ENCODE data around the gene FTH1.

DNA sequence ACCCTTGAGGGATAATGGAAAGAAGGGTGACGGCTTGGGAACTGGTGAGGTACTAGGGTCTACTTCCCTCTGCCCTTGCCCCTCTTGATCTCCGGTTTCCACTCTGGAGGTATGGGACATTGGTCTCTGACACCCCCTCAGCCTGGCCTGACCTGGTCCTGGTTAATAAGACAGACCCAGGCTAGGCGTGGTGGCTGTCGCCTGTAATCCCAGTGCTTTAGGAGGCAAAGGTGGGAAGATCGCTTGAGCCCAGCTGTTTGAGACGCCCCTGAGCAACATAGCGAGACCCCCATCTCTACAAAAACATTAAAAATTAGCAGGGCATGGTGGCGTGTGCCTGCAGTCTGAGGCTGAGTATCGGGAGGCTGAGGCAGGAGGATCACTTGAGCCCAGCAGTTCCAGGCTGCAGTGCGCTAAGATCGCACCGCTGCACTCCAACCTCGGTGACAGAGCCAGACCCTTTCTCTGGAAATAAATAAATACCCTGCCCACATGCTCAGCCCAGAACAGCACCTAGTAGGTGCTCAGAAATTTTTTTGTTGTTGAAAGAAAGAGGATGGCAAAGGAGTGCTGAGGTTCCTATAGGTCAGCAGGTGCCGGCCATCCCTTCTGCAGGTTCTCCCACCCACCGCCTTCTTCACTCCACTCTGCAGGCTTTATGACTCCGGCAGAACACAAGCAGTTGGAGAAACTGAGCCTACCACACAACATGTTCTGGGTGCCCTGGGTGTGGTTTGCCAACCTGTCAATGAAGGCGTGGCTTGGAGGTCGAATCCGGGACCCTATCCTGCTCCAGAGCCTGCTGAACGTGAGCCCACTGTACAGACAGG, 11.0 kb downstream of the FTH1 start:
- TF ChIP-seq, protein P1, sequence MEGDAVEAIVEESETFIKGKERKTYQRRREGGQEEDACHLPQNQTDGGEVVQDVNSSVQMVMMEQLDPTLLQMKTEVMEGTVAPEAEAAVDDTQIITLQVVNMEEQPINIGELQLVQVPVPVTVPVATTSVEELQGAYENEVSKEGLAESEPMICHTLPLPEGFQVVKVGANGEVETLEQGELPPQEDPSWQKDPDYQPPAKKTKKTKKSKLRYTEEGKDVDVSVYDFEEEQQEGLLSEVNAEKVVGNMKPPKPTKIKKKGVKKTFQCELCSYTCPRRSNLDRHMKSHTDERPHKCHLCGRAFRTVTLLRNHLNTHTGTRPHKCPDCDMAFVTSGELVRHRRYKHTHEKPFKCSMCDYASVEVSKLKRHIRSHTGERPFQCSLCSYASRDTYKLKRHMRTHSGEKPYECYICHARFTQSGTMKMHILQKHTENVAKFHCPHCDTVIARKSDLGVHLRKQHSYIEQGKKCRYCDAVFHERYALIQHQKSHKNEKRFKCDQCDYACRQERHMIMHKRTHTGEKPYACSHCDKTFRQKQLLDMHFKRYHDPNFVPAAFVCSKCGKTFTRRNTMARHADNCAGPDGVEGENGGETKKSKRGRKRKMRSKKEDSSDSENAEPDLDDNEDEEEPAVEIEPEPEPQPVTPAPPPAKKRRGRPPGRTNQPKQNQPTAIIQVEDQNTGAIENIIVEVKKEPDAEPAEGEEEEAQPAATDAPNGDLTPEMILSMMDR (IDR thresholded peaks at IDR 0.05; ENCODE audit: low read length) = no peak
- TF ChIP-seq EZH2 (IDR thresholded peaks at IDR 0.05; ENCODE audit: borderline replicate concordance, low read length) = no peak
